Osteoblast (primary cell): Measurements from ENCODE around the gene CCDC124. TPM values are rescaled to one million over a fixed set of nuclear protein-coding genes. Genes with fewer than 3 reads are reported as not detected.

Experiments
- DNase-seq: peaks from one replicate; pipeline ENCODE4 v3.0.0; 2011; ENCODE audit warnings: low spot score, mixed read lengths; ENCODE audit not compliant: insufficient read length; ENCODE audit errors: missing footprints
- H2AFZ ChIP-seq: 2 replicates; pipeline ENCODE4 v1.6.0; 2011; ENCODE audit warnings: mild to moderate bottlenecking, low read length
- H3K27ac ChIP-seq: 2 replicates; pipeline ENCODE4 v1.5.1; 2011; ENCODE audit warnings: mild to moderate bottlenecking, low read depth, low read length, moderate library complexity
- H3K27me3 ChIP-seq: 2 replicates; pipeline ENCODE4 v1.6.0; 2012; ENCODE audit warnings: mild to moderate bottlenecking, control low read depth, inconsistent platforms, low read length, moderate library complexity; ENCODE audit not compliant: insufficient read depth
- H3K36me3 ChIP-seq: 2 replicates; pipeline ENCODE4 v1.5.1; 2011; ENCODE audit warnings: mild to moderate bottlenecking, low read length, control low read depth, moderate library complexity; ENCODE audit not compliant: insufficient read depth
- H3K4me1 ChIP-seq: 2 replicates; pipeline ENCODE4 v1.5.1; 2011; ENCODE audit warnings: mild to moderate bottlenecking, low read length, control low read depth, moderate library complexity; ENCODE audit not compliant: insufficient read depth
- H3K4me2 ChIP-seq: 2 replicates; pipeline ENCODE4 v1.6.0; 2011; ENCODE audit warnings: mild to moderate bottlenecking, low read length; ENCODE audit not compliant: insufficient read depth
- H3K4me3 ChIP-seq: fragments of 200-600 bp; sonication (generic); 3 replicates; pipeline ENCODE4 v1.5.1; 2012; ENCODE audit warnings: mild to moderate bottlenecking, low read length, inconsistent platforms; ENCODE audit not compliant: insufficient read depth
- H3K79me2 ChIP-seq: 2 replicates; pipeline ENCODE4 v1.6.0; 2012; ENCODE audit warnings: mild to moderate bottlenecking, low read length, control low read depth, inconsistent platforms; ENCODE audit not compliant: insufficient read depth
- H3K9me3 ChIP-seq: 2 replicates; pipeline ENCODE4 v1.5.1; 2011; ENCODE audit warnings: low read depth, low read length, control low read depth
- H4K20me1 ChIP-seq: 2 replicates; pipeline ENCODE4 v1.6.0; 2012; ENCODE audit warnings: mild to moderate bottlenecking, low read length, control low read depth; ENCODE audit not compliant: insufficient read depth
- total RNA-seq: library from RNA; depleted of rRNA; stranded (reverse); fragments of >200 nt; gene quantifications from 2 replicates; pipeline ENCODE4 v1.2.3, GENCODE V29; 2012
- TF ChIP-seq, protein P1 (sequence below): IDR thresholded peaks from 2 replicates; pipeline ENCODE4 v1.5.1; 2011; ENCODE audit warnings: mild to moderate bottlenecking, low read depth, low read length, moderate library complexity; ENCODE audit errors: extremely low read depth

Gene CCDC124
- total RNA-seq, 1 donor = 15.9 TPM

DNA sequence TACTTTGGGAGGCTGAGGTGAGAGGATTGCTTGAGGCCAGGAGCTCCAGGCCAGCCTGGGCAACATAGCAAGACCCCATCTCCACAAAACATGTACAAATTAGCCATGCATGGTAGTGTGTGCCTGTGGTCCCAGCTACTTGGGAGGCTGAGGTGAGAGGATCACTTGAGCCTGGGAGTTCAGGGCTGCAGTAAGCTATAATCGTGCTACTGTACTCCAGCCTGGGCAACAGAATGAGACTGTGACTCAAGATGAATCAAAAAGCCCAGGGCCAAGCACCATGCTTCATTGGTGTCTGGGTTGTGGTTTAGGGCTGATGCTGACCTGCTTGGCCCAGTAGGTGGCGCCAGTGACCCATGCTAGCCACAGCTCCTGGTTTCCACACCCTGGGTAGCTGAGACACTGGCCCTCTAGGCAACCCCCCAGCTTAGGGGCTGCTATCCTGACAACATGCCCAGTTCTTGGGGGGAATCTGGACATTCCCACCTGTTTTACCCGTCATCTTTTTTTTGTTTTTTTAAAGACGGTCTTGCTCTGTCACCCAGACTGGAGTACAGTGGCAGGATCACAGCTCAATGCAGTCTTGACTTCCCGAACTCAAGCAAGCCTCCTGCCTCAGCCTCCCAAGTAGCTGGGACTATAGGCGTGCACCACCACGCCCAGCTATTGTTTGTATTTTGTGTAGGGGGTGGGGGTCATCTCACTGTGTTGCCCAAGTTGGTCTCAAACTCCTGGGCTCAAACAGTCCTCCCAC, 5.5 kb downstream of the CCDC124 start:
- no peaks in the 10 kb centered on the region for H3K36me3 ChIP-seq
- H3K4me1 ChIP-seq = peaks cover 12% of the 10 kb centered on the region
- peak; percentile 99 for DNase-seq
- H3K4me3 ChIP-seq = no peak overlapping the region
- no peak overlapping the region for H3K27ac ChIP-seq
- H3K9me3 ChIP-seq = no peaks in the 10 kb centered on the region
- H3K79me2 ChIP-seq = peaks cover 12% of the 10 kb centered on the region
- no peak overlapping the region for H2AFZ ChIP-seq
- peaks cover 7% of the 10 kb centered on the region for H4K20me1 ChIP-seq
- no peak overlapping the region for H3K4me2 ChIP-seq
- TF ChIP-seq, protein P1, sequence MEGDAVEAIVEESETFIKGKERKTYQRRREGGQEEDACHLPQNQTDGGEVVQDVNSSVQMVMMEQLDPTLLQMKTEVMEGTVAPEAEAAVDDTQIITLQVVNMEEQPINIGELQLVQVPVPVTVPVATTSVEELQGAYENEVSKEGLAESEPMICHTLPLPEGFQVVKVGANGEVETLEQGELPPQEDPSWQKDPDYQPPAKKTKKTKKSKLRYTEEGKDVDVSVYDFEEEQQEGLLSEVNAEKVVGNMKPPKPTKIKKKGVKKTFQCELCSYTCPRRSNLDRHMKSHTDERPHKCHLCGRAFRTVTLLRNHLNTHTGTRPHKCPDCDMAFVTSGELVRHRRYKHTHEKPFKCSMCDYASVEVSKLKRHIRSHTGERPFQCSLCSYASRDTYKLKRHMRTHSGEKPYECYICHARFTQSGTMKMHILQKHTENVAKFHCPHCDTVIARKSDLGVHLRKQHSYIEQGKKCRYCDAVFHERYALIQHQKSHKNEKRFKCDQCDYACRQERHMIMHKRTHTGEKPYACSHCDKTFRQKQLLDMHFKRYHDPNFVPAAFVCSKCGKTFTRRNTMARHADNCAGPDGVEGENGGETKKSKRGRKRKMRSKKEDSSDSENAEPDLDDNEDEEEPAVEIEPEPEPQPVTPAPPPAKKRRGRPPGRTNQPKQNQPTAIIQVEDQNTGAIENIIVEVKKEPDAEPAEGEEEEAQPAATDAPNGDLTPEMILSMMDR = peak; percentile 93
- H3K27me3 ChIP-seq = no peaks in the 10 kb centered on the region

DNA sequence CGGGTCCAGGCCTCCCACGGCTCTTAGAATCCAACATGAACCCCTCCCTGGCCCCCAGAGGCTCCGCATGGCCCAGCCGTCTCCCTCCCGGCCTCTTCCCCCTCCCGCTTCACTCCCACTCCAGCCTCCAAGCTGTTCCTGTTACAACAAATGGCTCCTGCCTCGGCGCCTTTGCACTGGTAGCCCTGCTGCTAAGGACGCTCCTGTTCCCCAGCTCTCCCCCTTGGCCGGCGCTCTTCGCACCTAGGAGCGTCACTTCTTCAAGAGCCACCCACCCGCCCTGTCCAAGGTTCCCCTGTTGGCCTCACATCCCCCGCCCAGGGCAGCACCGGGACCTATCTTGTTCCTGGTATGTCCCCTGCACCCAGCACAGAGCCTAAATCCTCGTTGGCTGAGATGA, 9.4 kb downstream of the CCDC124 start:
- Histone ChIP-seq H3K4me3 (no peak overlapping the region), H4K20me1 (peaks cover 23% of the 10 kb centered on the region), H3K27ac (no peak overlapping the region), H3K27me3 (no peaks in the 10 kb centered on the region), H3K79me2 (no peaks in the 10 kb centered on the region), H3K36me3 (no peaks in the 10 kb centered on the region), H3K4me2 (no peak overlapping the region), H3K4me1 (peaks cover 11% of the 10 kb centered on the region), H2AFZ (no peak overlapping the region), H3K9me3 (no peaks in the 10 kb centered on the region)
- peak; percentile 72 for DNase-seq
- TF ChIP-seq, protein P1 = no peak

DNA sequence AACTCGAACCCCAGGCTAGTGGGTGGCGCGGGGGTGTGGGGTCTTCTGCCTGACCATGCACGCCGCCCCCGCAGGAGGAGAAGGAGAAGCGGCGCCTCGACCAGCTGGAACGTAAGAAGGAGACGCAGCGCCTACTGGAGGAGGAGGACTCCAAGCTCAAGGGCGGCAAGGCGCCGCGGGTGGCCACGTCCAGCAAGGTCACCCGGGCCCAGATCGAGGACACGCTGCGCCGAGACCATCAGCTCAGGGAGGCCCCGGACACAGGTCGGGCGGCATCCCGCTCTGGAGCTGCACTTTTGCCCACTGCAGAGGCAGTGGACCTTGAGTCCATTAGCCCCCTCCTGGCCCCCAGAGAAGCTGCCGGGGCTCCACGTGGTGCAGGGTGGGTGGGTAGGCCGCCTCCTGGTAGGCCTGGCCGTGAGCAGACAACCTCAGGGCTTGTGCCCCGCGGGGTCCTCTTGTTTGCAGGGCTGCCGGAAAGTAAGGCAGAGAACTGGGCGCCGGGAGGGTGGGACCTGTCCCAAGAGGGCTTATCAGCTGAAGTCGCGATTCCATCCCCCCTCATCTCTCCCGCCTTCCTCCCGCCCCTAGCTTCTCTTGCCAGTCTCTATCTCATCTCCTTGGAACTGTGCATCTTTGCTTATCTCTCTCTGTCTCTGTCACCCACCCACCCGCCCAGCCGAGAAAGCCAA, 9.9 kb downstream of the CCDC124 start:
- Histone ChIP-seq H3K79me2 (no peaks in the 10 kb centered on the region), H3K4me1 (peaks cover 15% of the 10 kb centered on the region), H3K9me3 (no peaks in the 10 kb centered on the region), H3K27ac (no peak overlapping the region), H3K4me3 (no peak overlapping the region), H3K4me2 (no peak overlapping the region), H3K27me3 (no peaks in the 10 kb centered on the region), H4K20me1 (peaks cover 23% of the 10 kb centered on the region), H3K36me3 (no peaks in the 10 kb centered on the region), H2AFZ (no peak overlapping the region)
- TF ChIP-seq, protein P1 = no peak
- peak; percentile 72 for DNase-seq
